HUES48 (cell line): Measurements from ENCODE around the gene LIPE.
A peak's percentile ranks its signal among the peaks of the same experiment; 100 is the strongest.

ENCODE experiments used
- H3K27ac ChIP-seq: one replicate; pipeline ENCODE4 v1.7.0; 2013; ENCODE audit warnings: low read depth, low read length, inconsistent platforms
- H3K27me3 ChIP-seq: 2 replicates; pipeline ENCODE4 v1.6.1; 2013; ENCODE audit warnings: mild to moderate bottlenecking, low read length; ENCODE audit not compliant: control insufficient read depth, insufficient read depth
- H3K36me3 ChIP-seq: 2 replicates; pipeline ENCODE4 v1.6.1; 2013; ENCODE audit warnings: low read length; ENCODE audit not compliant: control insufficient read depth, insufficient read depth
- H3K4me1 ChIP-seq: 2 replicates; pipeline ENCODE4 v1.6.1; 2013; ENCODE audit warnings: mild to moderate bottlenecking, low read length; ENCODE audit not compliant: control insufficient read depth, insufficient read depth
- H3K4me3 ChIP-seq: 2 replicates; pipeline ENCODE4 v1.5.1; 2013; ENCODE audit warnings: mild to moderate bottlenecking, low read depth, low read length
- H3K9ac ChIP-seq: 2 replicates; pipeline ENCODE4 v1.6.1; 2013; ENCODE audit warnings: mild to moderate bottlenecking, low read depth, low read length, moderate library complexity
- H3K9me3 ChIP-seq: 2 replicates; pipeline ENCODE4 v1.6.1; 2013; ENCODE audit warnings: low read length; ENCODE audit not compliant: control insufficient read depth, insufficient read depth

Gene LIPE

DNA sequence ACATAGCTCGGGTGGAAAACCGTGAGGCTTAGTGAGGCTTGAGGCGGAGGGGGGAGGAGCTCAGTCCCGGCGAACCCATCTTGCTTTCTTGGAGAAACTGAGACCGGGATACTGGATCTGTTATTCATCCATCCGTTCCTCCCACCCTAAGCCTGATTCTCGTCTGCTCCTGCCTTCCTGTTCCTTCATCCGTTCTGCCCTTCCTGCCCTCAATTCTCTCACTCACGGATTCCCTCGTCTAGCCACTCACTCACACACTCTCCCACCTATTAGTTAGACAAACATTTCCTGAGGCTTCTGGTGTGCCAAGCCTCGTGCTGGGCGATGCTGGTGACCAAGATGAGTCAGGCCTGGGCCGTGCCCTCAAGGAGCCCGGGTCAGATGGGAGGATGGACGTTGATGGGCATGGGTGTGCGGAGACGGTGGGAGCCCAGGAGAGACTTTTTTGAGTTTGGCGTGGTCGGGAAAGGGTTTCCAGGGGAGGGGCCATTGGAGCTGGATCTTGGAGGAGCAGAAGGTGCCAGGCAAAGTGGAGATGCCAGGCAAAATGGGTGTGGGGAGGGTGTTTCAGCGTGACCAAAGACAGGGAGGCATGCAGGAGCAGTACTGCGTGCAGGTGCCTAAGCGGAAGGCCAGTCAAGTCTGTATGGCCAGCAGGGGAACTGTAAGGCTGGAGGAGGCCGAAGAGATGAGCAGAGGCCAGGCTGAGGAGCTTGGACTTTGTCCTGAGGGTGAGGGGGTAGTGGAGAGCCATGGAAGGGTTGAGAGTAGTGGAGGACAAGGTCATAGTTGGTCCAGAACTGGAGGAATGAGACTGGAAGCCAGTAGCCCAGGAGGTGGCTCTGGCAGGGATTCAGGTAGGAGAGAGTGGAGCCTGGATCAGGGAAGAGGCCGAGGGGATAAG, 29.7 kb downstream of the LIPE start:
- peak overlapping the region; percentile 26 for H3K27ac ChIP-seq

DNA sequence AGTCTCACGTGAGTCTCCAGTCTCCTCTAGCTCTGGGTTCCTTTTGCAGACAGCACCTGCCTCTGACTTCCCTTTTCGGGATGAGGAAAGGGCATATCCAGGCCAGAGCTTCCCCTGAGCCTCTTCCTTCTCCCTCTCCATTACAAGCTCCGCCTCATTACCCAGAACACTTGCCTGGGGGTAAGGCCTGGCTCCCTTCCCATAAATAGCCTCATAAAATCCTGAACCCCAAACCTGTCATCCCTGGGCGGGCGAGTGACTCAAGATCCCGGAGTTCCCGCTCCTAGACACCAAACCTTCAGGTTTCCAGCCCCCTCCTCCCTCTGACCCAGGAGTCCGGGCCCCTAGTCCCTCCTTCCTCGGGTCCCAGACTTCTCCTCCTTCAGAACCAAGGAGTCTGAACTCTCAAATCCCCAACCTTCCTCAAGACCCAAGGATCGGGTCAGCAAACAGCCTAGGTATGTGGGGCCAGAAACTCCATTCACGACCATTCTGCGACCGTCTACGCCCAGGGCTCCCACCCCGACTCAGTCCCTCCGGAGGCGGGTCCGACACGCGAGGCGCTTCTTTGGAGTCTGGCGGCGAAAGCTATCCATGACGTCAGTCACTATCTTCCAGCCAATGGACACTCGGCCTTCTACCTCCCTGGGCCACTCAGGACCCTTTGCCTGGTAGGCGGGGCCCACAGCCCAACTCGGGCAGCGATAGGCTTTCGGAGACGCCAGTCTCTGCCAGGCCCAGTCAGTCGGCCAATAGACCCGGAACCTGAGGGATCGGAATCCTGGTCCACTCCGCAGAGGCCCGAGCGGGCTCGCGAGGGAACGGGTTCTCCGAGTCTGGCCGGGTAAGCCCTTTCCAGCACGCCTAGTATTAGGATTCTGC, 30.6 kb downstream of the LIPE start:
- peaks cover 10% of the 10 kb centered on the region; the same call in 1 of the 2 replicates for H3K27me3 ChIP-seq
- no peaks in the 10 kb centered on the region for H3K9me3 ChIP-seq
- peaks cover 18% of the 10 kb centered on the region for H3K4me1 ChIP-seq
- no peaks in the 10 kb centered on the region for H3K36me3 ChIP-seq
- H3K27ac ChIP-seq = peak overlapping the region; percentile 77
- peak overlapping the region; percentile 65 for H3K9ac ChIP-seq
- peak overlapping the region; percentile 81 for H3K4me3 ChIP-seq

More for the DNA sequence above, 29.7 kb downstream of the LIPE start:
- H3K36me3 ChIP-seq = no peaks in the 10 kb centered on the region
- peak overlapping the region; percentile 59 for H3K9ac ChIP-seq
- peaks cover 13% of the 10 kb centered on the region for H3K27me3 ChIP-seq
- no peaks in the 10 kb centered on the region for H3K9me3 ChIP-seq
- peak overlapping the region; percentile 81 for H3K4me3 ChIP-seq
- H3K4me1 ChIP-seq = peaks cover 20% of the 10 kb centered on the region

DNA sequence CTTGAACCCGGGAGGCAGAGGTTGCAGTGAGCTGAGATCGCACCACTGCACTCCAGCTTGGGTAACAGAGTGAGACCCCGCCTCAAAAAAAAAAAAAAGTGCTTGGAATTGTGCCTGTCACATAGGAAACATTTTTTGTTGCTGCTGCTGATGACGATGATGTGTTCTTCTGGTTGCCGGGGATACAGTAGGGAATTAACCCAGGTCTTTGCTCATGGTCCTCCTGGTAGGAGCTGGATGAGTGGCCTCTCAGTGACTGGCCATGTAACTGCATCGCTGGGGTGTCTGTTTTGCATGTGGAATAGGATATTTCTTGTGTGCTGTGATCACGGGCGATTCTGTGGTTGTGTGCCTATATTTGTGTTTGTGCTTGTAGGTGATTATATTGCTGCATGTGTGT, 32.4 kb downstream of the LIPE start:
- Histone ChIP-seq H3K27ac (no peak overlapping the region), H3K4me1 (peaks cover 17% of the 10 kb centered on the region), H3K4me3 (no peak overlapping the region), H3K9me3 (no peaks in the 10 kb centered on the region), H3K27me3 (peaks cover 27% of the 10 kb centered on the region), H3K36me3 (no peaks in the 10 kb centered on the region), H3K9ac (no peak overlapping the region)

DNA sequence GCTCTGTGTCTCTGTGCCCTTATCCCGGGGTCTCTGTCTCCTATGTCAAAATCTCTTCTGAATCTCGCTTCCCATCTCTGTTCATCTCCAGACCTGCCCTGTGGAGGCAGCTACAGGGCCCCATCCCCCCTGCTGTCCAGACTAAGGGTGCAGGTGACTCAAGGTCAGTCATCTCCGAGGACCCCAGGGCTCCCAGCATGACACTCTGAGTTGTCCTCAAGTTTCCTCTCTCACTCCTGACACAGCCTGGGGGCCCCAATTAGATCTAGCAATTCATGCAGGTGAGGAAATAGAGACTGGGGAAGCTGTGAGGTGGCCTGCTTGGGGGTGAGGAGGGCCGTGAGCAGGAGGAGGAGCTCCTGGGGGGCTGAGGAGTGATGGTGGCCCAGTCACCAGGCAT, 35.0 kb downstream of the LIPE start:
- Histone ChIP-seq H3K27ac (no peak overlapping the region), H3K4me1 (peaks cover 10% of the 10 kb centered on the region; the same call in 1 of the 2 replicates), H3K4me3 (no peak overlapping the region), H3K9me3 (no peaks in the 10 kb centered on the region), H3K9ac (no peak overlapping the region), H3K27me3 (peaks cover 23% of the 10 kb centered on the region), H3K36me3 (no peaks in the 10 kb centered on the region)

DNA sequence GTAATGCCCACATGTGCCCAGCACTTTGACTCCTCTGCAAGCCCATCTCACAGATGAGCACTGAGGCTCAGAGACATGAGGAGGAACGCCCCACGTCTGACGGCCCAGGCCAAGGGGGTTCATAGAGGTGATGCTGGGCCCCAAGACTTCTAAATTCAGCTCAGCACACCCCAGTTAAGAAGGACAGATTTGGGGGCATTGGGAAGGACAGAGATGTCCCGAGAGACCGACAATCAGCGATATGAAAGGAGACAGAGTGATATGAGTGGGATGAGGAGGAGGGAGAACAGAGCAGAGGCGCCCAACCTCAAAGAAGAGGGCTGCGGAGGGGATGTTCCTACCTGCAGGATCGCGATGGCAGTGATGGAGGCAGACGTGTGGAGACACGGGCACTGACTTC, 37.3 kb downstream of the LIPE start, which contains the start of gene CNFN:
TSS of gene CNFN (minus strand) at position 399 of the 400 bp plus-strand sequence. CDS start 1,260 bp downstream, outside the sequence.
- Histone ChIP-seq H3K27ac (no peak within 1 kb of the TSS), H3K27me3 (peaks cover 23% of the 10 kb centered on the region), H3K4me1 (0 out of 2 replicates have a peak, but pooled peaks cover 5% of the 10 kb centered on the region), H3K36me3 (no peaks in the 10 kb centered on the region), H3K4me3 (no peak within 1 kb of the TSS), H3K9ac (no peak within 1 kb of the TSS), H3K9me3 (no peaks in the 10 kb centered on the region)

DNA sequence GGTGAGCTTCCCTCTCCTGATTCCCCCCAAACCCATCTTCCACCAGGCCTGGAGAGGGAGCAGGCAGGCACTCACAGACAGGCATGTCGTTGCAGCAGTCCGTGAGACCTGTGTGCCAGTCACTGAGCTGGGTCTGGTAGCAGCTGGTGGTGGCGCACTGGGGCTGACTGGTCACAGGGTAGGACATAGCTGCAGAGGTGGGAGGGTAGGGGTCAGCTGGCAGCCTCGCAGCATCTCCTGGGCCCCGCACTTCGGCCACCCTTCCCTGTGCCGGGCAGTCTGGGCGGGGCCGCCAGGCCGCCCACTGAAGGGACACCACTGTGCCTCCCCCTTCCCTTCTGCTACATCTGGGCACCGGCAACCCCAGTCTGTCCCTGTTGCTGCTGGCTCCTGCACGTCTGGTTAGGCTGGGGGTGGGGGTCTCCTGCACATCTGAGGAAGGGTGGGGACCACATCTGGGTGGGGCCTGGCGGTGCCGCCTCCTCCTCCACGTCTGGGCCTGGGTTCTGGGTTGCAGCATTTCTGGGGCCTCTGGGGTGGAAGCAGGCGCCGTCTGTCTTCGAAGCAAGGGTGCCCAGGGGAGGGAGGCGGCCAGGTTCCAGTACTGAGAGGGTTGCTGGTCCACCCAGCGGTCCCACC, 38.2 kb downstream of the LIPE start:
- Histone ChIP-seq H3K9ac (no peak overlapping the region), H3K4me3 (no peak overlapping the region), H3K9me3 (no peaks in the 10 kb centered on the region), H3K36me3 (no peaks in the 10 kb centered on the region), H3K27me3 (peaks cover 23% of the 10 kb centered on the region), H3K27ac (no peak overlapping the region), H3K4me1 (0 out of 2 replicates have a peak, but pooled peaks cover 5% of the 10 kb centered on the region)

DNA sequence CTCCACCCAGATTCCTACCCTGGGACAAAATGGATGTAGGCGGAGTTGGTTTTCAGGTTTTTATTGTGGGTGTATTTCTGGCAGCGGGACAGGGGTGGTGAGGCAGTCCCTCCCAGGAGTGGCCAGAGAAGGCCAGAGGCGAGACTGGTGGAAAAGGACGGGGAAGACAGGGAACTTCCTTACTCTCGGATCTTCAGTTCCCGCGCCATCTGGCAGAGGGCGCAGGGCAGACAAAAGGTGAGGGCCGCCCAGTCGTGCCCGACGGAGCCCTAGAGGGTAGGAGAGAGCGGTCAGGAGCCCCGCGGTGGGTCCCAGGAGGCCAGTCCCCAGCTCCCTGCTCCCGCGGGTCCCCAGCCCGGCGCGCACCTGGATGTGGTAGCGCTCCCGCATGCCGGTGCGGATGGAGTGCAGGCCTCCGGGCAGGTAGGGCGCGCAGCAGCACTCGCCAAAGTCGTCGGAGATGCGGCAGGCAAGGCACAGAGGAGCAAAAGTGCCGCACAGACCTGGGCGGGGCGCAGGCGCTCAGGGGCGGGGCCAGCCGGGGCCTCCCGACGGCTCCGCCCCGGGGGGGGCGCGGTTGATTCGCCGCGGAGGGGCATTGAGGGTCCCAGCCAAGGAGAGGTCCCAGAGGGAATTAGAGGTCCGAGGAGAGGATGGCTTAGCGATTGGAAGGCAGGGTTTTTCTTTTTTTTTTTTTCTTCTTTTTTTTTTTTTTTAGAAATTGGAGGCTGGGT, 40.0 kb downstream of the LIPE start:
- peak overlapping the region; percentile 82 for H3K4me3 ChIP-seq
- peaks cover 23% of the 10 kb centered on the region for H3K27me3 ChIP-seq
- peak overlapping the region; percentile 84 for H3K27ac ChIP-seq
- H3K36me3 ChIP-seq = no peaks in the 10 kb centered on the region
- 0 out of 2 replicates have a peak, but pooled peaks cover 5% of the 10 kb centered on the region for H3K4me1 ChIP-seq
- H3K9me3 ChIP-seq = no peaks in the 10 kb centered on the region
- peak overlapping the region; percentile 74 for H3K9ac ChIP-seq

DNA sequence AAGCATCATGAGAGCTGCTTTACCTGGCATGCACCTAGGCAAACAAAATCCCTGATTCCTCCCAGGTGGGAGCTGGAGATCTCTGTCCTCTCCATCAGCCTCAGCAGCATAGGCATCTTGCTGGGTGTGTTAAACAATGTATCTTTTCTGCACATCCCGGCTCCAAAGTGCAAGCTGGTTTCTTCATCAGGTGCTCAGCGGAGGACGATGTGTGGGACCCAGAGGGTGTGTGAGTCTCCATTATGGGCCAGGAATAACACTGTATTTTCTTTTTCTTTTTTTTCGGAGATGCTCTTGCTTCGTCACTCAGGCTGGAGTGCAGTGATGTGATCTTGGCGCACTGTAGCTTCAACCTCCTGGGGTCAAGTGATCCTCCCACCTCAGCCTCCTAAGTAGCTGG, 47.0 kb downstream of the LIPE start:
- Histone ChIP-seq H3K4me1 (no peaks in the 10 kb centered on the region), H3K9me3 (no peaks in the 10 kb centered on the region), H3K9ac (no peak overlapping the region), H3K4me3 (no peak overlapping the region), H3K27me3 (no peaks in the 10 kb centered on the region), H3K27ac (no peak overlapping the region), H3K36me3 (peaks cover 5% of the 10 kb centered on the region)

DNA sequence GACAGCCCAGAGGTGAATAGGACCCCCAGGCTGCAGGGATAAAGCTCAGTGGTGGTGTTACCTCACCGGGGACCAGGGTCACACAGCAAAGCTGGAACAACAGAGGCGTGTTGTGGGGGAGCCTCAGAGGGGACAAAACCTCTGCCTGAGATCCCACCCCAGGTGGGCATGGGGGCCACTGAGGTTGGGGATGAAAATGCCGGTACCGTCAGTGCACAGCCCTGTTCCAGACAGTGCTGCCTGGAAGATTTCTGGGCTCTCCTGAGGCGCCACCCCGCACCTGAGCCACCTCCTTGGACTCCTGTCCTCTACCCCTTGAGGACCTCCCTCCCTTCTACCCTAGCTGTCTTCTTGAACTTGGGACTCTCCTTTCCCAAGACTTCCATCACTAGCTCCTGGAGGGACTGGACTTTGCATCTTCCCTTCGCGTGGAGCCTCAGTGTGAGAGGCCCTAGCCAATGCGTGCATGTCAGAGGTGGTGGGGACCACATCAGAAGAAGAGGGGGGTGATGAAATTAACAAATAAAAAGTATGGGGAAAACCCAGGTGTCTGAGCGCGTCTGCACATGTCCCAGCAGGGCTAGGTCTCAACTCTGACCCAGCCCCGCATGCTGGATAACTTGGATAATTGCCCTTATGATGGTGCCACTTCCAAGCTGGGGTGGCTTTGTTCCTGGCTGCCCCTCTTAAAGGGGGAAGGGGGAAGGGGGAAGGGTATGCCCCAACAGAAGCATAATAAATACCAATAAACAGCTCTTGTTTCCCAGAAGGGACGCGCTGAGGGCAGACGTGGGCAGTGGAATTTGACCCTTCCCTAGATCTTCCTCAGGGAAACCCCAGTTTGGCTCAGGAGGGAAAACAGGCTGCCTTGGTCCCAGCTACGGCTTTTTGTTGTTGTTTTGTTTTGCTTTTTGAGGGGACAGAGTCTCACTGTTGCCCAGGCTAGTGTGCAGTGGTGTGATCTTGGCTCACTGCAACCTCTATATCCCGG, 48.7 kb downstream of the LIPE start:
- Histone ChIP-seq H3K4me1 (no peaks in the 10 kb centered on the region), H3K36me3 (peaks cover 14% of the 10 kb centered on the region), H3K9ac (no peak overlapping the region), H3K4me3 (no peak overlapping the region), H3K9me3 (no peaks in the 10 kb centered on the region), H3K27ac (no peak overlapping the region), H3K27me3 (no peaks in the 10 kb centered on the region)
